Spleen (tissue), 7 donors: ENCODE results near the gene FAM184A.

Source experiments
- CTCF ChIP-seq, 11 experiments: fragments of 200-600 bp in 7 of 11; fragments of 450-650 bp in 4 of 11; sonication (generic) in 4 of 11; IDR thresholded peaks in 8 of 11; conservative IDR thresholded peaks in 3 of 11; 1 replicate in 7 of 11; 2 replicates in 4 of 11; pipeline versions ENCODE4 v1.4.0 to v1.8.0; 2016 to 2021; ENCODE audit warnings: antibody characterized with exemption in 11 of 11, inconsistent platforms in 4 of 11, mild to moderate bottlenecking in 1 of 11
- POLR2A ChIP-seq, 3 donors: fragments of 450-650 bp; IDR thresholded peaks; one replicate each; pipeline ENCODE4 v1.5.1; 2017; ENCODE audit warnings: antibody characterized with exemption in 3 of 3, mild to moderate bottlenecking in 1 of 3
- donor health status: DM: no; HTN: no; CAD: no; lungs with moderate emphysema.
- donor health status: DM: no; HTN: no; CAD: no.
- donor health status: DM: no; HTN: no; CAD: no.

- TF ChIP-seq CTCF (IDR thresholded peaks at IDR 0.05 in 8 of 11, conservative IDR thresholded peaks at IDR 0.05 in 3 of 11) (no peak), POLR2A (IDR thresholded peaks at IDR 0.05) (no peak)
Measured at GRCh38 chr6:118993803-118994251, 84.6 kb downstream of the FAM184A start.
